DMS 273 treated with DMSO at 0.1 percent for 48 hours (cell line): Measurements from ENCODE around the gene AGO4.
"Not testable (repeated sequence)": the region's sequence is repeated elsewhere in the genome, so short reads cannot be mapped to it uniquely, and the experiment has no call there.

ENCODE experiments used
- DNase-seq: peaks from one replicate; lab custom pipeline; 2025; lab: John Stamatoyannopoulos, UW

AGO4 gene

GRCh38 chr1:35807614-35808449, at the start of gene AGO4:
AGO4 (plus strand) TSS chr1:35808016; CDS start chr1:35808417, 401 bp downstream.
- DNase-seq: no peak

GRCh38 chr1:35762141-35762540, 45.7 kb upstream of the AGO4 start:
- DNase-seq: no peak

GRCh38 chr1:35763201-35763600, 44.6 kb upstream of the AGO4 start:
- no peak for DNase-seq

GRCh38 chr1:35764283-35764682, 43.5 kb upstream of the AGO4 start:
- no peak for DNase-seq

- DNase-seq: no peak
These were observed 39.2 kb upstream of the AGO4 start for GRCh38 chr1:35768350-35769187.

- DNase-seq: peak; percentile 52
These were observed 38.5 kb upstream of the AGO4 start for GRCh38 chr1:35769188-35769758.

DNA sequence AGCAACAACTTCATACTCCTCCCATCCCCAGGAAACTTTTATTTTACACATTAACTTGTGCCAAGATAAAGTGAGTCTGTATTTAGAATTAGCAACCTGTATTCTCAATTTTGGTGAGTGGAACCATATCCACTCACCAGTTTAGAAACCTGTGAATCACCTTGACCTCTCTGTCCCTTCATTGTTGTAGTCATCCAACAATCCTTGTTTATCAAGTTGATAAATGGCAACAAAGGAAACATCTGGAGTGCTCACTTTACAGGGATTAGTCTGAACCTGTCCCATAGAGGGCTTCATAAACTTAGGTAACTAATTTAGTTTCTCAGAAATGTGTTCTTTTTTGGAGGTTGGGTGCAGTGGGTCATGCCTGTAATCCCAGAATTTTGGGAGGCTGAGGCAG, 34.1 kb upstream of the AGO4 start:
- DNase-seq: no peak

DNA sequence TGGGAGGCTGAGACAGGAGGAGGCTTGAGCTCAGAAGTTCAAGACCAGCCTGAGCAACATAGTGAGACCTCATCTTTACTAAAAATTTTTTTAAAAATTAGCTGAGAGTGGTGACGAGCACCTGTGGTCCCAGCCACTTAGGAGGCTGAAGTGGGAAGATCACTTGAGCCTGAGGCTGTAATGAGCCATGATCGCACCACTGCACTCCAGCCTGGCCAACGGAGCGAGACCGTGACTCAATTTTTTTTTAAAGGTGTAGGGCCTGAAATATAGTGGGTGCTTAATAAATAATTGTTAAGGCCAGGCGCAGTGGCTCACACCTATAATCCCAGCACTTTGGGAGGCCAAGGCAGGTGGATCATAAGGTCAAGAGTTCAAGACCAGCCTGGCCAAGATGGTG, 31.6 kb upstream of the AGO4 start:
- not testable (repeated sequence) for DNase-seq

DNA sequence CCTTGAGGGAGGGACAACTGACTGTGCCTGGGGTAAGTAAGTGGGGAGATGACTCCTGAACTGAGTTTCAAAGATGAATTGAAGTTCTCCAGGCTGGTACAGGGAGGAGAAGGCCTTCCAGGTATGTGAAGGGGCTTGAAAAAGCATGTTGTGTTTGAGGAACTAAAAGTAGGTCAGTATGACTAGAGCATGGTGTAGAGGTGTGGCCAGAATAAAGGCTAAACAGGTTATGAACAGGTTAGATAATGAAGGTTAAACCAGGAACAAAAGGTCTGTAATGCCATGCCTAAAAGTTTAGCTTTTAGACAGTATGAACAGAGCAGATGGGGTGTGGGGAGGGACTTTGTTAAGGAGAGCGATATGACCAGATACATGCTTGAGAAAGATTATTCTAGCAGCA, 30.7 kb upstream of the AGO4 start:
- DNase-seq: no peak

DNA sequence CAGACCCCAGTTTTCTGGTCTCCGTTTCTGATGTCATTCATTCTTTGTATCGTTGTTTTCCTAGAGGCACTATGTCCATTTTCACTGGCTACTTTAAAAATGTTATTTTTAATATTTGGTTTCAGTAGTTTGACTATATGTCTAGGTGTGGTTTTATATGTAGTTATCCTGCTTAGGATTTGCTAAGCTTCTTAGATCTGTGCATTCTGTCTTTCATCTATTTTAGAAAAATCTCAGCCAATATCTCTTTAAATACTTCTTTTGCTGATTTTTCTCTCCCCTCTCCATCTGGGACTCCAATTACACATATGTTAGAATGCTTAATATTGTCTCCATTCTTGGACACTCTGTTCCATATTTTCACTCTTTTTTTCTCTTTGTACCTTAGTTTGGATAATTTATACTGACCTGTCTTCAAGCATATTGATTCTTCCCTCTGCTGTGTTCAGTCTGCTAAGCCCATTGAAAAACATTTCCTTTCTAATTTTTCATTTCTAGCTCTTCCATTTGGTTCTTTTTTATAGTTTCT, 24.7 kb upstream of the AGO4 start:
- DNase-seq: no peak

GRCh38 chr1:35784364-35784763, 23.5 kb upstream of the AGO4 start:
- DNase-seq: not testable (repeated sequence)

DNA sequence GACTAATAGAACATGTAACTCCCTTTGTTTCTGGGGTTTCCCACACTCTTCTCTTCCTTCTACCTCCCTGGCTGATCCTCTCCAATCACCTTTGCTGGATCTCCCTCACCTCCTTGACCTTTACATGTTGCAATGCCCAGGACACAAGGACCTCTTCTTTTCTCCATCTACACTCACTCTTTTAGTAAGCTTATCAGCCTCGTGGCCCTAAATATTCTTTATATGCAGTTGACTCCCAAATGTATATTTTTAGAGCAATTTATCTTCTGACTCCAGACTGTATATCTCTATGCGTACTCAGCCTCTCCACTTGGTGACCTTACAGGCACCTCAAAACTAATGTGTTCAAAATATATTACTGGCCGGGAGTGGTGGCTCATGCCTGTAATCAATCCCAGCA, 19.7 kb upstream of the AGO4 start:
- no peak for DNase-seq

DNA sequence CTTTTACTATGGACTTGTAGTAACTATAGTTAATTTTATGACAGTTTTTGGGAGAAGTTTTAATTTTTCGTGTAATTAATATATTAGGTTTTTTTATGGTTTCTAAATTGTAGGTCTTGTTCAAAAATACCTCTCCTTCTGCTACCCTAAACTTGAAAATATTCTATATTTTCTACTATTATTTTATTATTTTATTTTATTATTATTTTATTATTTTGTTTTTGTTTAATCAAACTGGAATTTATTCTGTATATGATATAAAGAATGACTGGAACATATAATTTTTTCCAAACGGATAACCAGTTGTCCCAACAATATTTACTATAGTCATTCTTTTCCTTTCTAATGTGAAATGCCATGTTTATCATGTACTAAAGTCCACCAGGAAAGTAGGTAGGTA, 17.1 kb upstream of the AGO4 start:
- DNase-seq: no peak

GRCh38 chr1:35795295-35795694, 12.5 kb upstream of the AGO4 start:
- DNase-seq: no peak

DNA sequence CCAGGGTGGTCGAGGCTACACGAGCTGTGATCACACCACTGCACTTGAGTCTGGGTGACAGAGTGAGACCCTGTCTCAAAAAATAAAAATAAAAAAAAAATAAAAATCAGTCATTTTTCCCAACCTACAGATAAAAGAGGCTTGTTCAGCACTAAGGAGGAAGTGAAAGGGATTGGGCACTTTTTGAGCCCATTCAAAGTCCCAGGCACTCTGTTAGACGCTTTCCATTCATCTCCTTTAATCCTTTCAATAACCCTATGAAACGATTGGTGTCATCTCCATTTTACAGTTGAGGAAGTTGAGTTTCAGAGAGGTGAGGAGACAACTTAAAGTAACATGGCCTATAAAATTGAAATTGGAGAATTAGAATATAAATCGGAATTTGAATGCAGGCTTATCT, 10.4 kb upstream of the AGO4 start:
- DNase-seq: no peak

GRCh38 chr1:35798019-35798418, 9.8 kb upstream of the AGO4 start:
- DNase-seq: not testable (repeated sequence)

GRCh38 chr1:35800167-35800887, 7.5 kb upstream of the AGO4 start:
- not testable (repeated sequence) for DNase-seq

- DNase-seq: no peak
These were observed 766 bp downstream of the AGO4 start for GRCh38 chr1:35808450-35809113.

- no peak for DNase-seq
These were observed 1.6 kb downstream of the AGO4 start for GRCh38 chr1:35809114-35810095.
